ENCODE results near the gene NRL. TPM values are rescaled to one million over a fixed set of nuclear protein-coding genes. Genes with fewer than 3 reads are reported as not detected.

The NRL gene
- total RNA-seq, 1 donor from 2014 or later, result 0.54 TPM

- Mint-ChIP-seq H3K4me3 (no peak overlapping the region), H3K27ac (no peak overlapping the region), H3K27me3 (ENCODE audit: insufficient read depth, low read depth) (peaks cover 18% of the 10 kb centered on the region), H3K4me1 (peaks cover 26% of the 10 kb centered on the region), H3K36me3 (no peaks in the 10 kb centered on the region), H3K9me3 (no peaks in the 10 kb centered on the region)
- peaks cover 29% of the 10 kb centered on the region for H3K4me1 ChIP-seq
- no peak overlapping the region for H3K4me3 ChIP-seq
- peaks cover 19% of the 10 kb centered on the region for H3F3A ChIP-seq (ENCODE audit: low read depth)
- H3K4me2 ChIP-seq, result no peak overlapping the region
- no peaks in the 10 kb centered on the region for H3K79me2 ChIP-seq (ENCODE audit: low read depth)
- H3K27ac ChIP-seq, result no peak overlapping the region
- no peak overlapping the region for H2AFZ ChIP-seq (replicated peaks)
- H3K9ac ChIP-seq, result no peak overlapping the region
- H4K20me1 ChIP-seq (ENCODE audit: low read depth), result no peaks in the 10 kb centered on the region
- H3K36me3 ChIP-seq, result no peaks in the 10 kb centered on the region
- TF ChIP-seq CTCF (IDR thresholded peaks at IDR 0.05), result no peak
- no peak for TF ChIP-seq EZH2phosphoT487 (IDR thresholded peaks at IDR 0.05)
- TF ChIP-seq EZH2 (IDR thresholded peaks at IDR 0.05), result no peak
- H3K9me3 ChIP-seq (ENCODE audit: low read depth), result no peaks in the 10 kb centered on the region
- H3K27me3 ChIP-seq, result peaks cover 6% of the 10 kb centered on the region
- DNase-seq (ENCODE audit: low spot score), result no peak
These were observed 39.1 kb downstream of the NRL start for GRCh38 chr14:24075485-24076301.

GRCh38 chr14:24074625-24075484 is 39.9 kb downstream of the NRL start:
- DNase-seq (ENCODE audit: low spot score), result no peak
- Histone ChIP-seq H3K9ac (no peak overlapping the region), H3K9me3 (ENCODE audit: low read depth) (no peaks in the 10 kb centered on the region), H3K27ac (no peak overlapping the region), H3K36me3 (no peaks in the 10 kb centered on the region), H3K4me1 (peaks cover 21% of the 10 kb centered on the region), H2AFZ (replicated peaks) (no peak overlapping the region), H3K4me2 (no peak overlapping the region), H3K4me3 (no peak overlapping the region), H4K20me1 (ENCODE audit: low read depth) (no peaks in the 10 kb centered on the region), H3F3A (ENCODE audit: low read depth) (peaks cover 11% of the 10 kb centered on the region), H3K79me2 (ENCODE audit: low read depth) (no peaks in the 10 kb centered on the region), H3K27me3 (no peaks in the 10 kb centered on the region)
- H3K4me1 Mint-ChIP-seq, result peaks cover 18% of the 10 kb centered on the region
- H3K4me3 Mint-ChIP-seq, result no peak overlapping the region
- TF ChIP-seq EZH2phosphoT487 (IDR thresholded peaks at IDR 0.05), result no peak
- TF ChIP-seq CTCF (IDR thresholded peaks at IDR 0.05), result no peak
- TF ChIP-seq EZH2 (IDR thresholded peaks at IDR 0.05), result no peak
- H3K36me3 Mint-ChIP-seq, result no peaks in the 10 kb centered on the region
- H3K9me3 Mint-ChIP-seq, result no peaks in the 10 kb centered on the region
- H3K27me3 Mint-ChIP-seq (ENCODE audit: insufficient read depth, low read depth), result peaks cover 11% of the 10 kb centered on the region
- H3K27ac Mint-ChIP-seq, result no peak overlapping the region

GRCh38 chr14:24072881-24073877 is 41.6 kb downstream of the NRL start:
- no peak overlapping the region for H3K27ac ChIP-seq
- H3F3A ChIP-seq (ENCODE audit: low read depth), result no peaks in the 10 kb centered on the region
- H3K4me1 Mint-ChIP-seq, result peaks cover 6% of the 10 kb centered on the region
- no peak overlapping the region for H3K27ac Mint-ChIP-seq
- H3K9me3 Mint-ChIP-seq, result no peaks in the 10 kb centered on the region
- no peaks in the 10 kb centered on the region for H3K36me3 Mint-ChIP-seq
- no peaks in the 10 kb centered on the region for H3K79me2 ChIP-seq (ENCODE audit: low read depth)
- no peaks in the 10 kb centered on the region for H4K20me1 ChIP-seq (ENCODE audit: low read depth)
- peaks cover 6% of the 10 kb centered on the region for H3K27me3 Mint-ChIP-seq (ENCODE audit: insufficient read depth, low read depth)
- no peak overlapping the region for H3K4me3 ChIP-seq
- H3K9me3 ChIP-seq (ENCODE audit: low read depth), result no peaks in the 10 kb centered on the region
- no peaks in the 10 kb centered on the region for H3K36me3 ChIP-seq
- H2AFZ ChIP-seq (replicated peaks), result no peak overlapping the region
- no peak overlapping the region for H3K4me2 ChIP-seq
- H3K27me3 ChIP-seq, result no peaks in the 10 kb centered on the region
- no peak for DNase-seq (ENCODE audit: low spot score)
- H3K4me3 Mint-ChIP-seq, result no peak overlapping the region
- H3K4me1 ChIP-seq, result peaks cover 4% of the 10 kb centered on the region
- H3K9ac ChIP-seq, result no peak overlapping the region
- TF ChIP-seq EZH2phosphoT487 (IDR thresholded peaks at IDR 0.05) (no peak), CTCF (IDR thresholded peaks at IDR 0.05) (no peak), EZH2 (IDR thresholded peaks at IDR 0.05) (no peak)
